ENCODE measurements around the gene MICU1. TPM values are rescaled to one million over a fixed set of nuclear protein-coding genes. Genes with fewer than 3 reads are reported as not detected.
A peak's percentile ranks its signal among the peaks of the same experiment; 100 is the strongest.

Gene MICU1
- total and polyA plus RNA-seq, 8 donors: 9.4 to 21.7 (median 12.6) TPM

- WGBS, 2 donors: 92 to 93% methylated on average over 1 of the region's 1 CpG
- Histone ChIP-seq H3K9me3 (no peaks in the 10 kb centered on the region), H3K4me1 (peaks cover 0 to 8% (median 0%) of the 10 kb centered on the region in 3 donors), H3K4me3 (no peak overlapping the region), H3K27me3 (no peaks in the 10 kb centered on the region), H3K36me3 (no peaks in the 10 kb centered on the region), H3K27ac (no peak overlapping the region)
- FAIRE-seq (no peak), DNase-seq (no peak), ATAC-seq (no peak)
- TF ChIP-seq, protein P1, sequence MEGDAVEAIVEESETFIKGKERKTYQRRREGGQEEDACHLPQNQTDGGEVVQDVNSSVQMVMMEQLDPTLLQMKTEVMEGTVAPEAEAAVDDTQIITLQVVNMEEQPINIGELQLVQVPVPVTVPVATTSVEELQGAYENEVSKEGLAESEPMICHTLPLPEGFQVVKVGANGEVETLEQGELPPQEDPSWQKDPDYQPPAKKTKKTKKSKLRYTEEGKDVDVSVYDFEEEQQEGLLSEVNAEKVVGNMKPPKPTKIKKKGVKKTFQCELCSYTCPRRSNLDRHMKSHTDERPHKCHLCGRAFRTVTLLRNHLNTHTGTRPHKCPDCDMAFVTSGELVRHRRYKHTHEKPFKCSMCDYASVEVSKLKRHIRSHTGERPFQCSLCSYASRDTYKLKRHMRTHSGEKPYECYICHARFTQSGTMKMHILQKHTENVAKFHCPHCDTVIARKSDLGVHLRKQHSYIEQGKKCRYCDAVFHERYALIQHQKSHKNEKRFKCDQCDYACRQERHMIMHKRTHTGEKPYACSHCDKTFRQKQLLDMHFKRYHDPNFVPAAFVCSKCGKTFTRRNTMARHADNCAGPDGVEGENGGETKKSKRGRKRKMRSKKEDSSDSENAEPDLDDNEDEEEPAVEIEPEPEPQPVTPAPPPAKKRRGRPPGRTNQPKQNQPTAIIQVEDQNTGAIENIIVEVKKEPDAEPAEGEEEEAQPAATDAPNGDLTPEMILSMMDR (IDR thresholded peaks at IDR 0.05): no peak
- intact Hi-C loops (cut with DNase I): no loop called here
Observed at GRCh38 chr10:72616716-72617115, 9.2 kb downstream of the MICU1 start.

DNA sequence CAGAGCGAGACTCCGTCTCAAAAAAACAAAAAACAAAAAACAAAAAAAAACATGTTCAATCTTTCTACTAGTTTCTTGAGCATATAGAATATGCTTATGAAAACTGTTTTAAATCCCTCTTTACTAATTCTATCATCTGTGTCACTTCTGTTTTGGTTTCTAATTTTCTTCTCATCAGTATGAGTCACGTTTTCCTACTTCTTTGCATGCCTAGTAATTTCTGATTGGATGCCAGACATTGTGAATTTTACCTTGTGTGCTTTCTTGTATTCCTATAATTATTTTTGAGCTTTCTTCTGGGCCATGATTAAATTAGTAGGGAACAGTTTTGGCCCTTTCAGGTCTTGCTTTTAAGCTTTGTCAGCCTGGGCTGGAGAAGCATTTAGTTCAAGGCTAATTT lies 9.9 kb downstream of the MICU1 start:
- H3K36me3 ChIP-seq: no peaks in the 10 kb centered on the region
- TF ChIP-seq, protein P1 (IDR thresholded peaks at IDR 0.05): no peak
- H3K4me1 ChIP-seq: peaks cover 0 to 8% (median 0%) of the 10 kb centered on the region in 3 donors
- H3K27me3 ChIP-seq: no peaks in the 10 kb centered on the region
- H3K27ac ChIP-seq: no peak overlapping the region
- intact Hi-C loops (cut with DNase I): no loop called here
- ATAC-seq (no peak), FAIRE-seq (no peak), DNase-seq (no peak)
- 76 to 82% methylated on average over 3 of the region's 3 CpGs for WGBS, 2 donors
- no peaks in the 10 kb centered on the region for H3K9me3 ChIP-seq
- no peak overlapping the region for H3K4me3 ChIP-seq

DNA sequence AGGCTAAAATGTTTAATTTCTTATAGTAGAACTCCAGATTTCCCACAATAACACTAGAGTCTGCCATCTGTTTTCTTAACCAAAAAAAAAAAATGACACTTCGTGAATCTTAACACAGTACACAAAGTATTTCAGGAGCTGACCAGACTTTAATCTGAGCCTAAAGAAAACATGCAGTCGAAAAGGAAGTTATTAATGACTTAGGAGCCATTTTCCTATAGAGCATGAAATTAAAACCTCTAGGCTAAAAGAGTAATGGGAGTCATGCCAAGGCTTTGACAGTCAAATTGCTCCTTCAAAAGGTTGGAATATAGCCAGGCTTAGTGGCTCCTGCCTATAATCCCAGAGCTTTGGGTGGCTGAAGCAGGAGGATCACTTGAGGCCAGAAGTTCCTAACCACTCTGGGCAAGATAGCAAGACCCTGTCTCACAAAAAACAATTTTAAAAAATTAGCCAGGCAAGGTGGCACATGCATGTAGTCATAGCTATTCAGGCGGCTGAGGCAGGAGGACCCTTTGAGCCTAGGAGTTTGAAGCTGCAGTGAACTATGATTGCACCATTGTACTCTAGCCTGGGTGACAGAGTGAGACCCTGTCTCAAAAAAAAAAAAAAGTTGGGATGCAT lies 13.6 kb downstream of the MICU1 start:
- DNase-seq (no peak), ATAC-seq (peak; percentile 40 to 77 (median 68)), FAIRE-seq (no peak)
- 38 to 40% methylated on average over 3 of the region's 3 CpGs for WGBS, 2 donors
- TF ChIP-seq, protein P1 (IDR thresholded peaks at IDR 0.05): no peak
- Histone ChIP-seq H3K9me3 (no peaks in the 10 kb centered on the region), H3K27ac (no peak overlapping the region), H3K27me3 (no peaks in the 10 kb centered on the region), H3K4me3 (peak overlapping the region in 1 of 4 donors; percentile 17), H3K36me3 (no peaks in the 10 kb centered on the region), H3K4me1 (peaks cover 0 to 8% (median 0%) of the 10 kb centered on the region in 3 donors)
- intact Hi-C loops (cut with DNase I): no loop called here

DNA sequence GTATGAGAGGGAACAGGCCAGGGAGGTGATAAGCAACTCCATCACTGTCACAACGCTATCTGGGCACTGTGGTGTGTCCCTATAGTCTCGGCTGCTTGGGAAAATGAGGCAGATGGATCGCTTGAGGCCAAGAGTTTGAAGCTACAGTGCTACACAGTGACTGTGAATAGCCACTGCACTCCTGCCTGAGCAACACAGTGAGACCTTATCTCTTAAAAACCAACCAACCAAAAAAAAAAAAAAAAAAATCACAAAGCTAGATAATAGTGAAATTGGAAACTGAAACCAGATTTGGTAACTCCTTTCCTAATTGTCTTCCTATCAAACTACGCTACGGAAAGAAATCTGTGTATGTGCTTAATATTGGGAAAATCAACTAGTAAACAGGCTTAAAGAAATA lies 14.1 kb downstream of the MICU1 start:
- TF ChIP-seq, protein P1 (IDR thresholded peaks at IDR 0.05): no peak
- peaks cover 0 to 8% (median 0%) of the 10 kb centered on the region in 3 donors for H3K4me1 ChIP-seq
- WGBS, 2 donors: 39 to 45% methylated on average over 5 of the region's 5 CpGs
- DNase-seq (no peak), ATAC-seq (peak; percentile 35 to 85 (median 73)), FAIRE-seq (no peak)
- intact Hi-C loops (cut with DNase I): no loop called here
- no peak overlapping the region for H3K27ac ChIP-seq
- H3K27me3 ChIP-seq: no peaks in the 10 kb centered on the region
- H3K36me3 ChIP-seq: no peaks in the 10 kb centered on the region
- no peaks in the 10 kb centered on the region for H3K9me3 ChIP-seq
- H3K4me3 ChIP-seq: peak overlapping the region in 1 of 4 donors; percentile 17

DNA sequence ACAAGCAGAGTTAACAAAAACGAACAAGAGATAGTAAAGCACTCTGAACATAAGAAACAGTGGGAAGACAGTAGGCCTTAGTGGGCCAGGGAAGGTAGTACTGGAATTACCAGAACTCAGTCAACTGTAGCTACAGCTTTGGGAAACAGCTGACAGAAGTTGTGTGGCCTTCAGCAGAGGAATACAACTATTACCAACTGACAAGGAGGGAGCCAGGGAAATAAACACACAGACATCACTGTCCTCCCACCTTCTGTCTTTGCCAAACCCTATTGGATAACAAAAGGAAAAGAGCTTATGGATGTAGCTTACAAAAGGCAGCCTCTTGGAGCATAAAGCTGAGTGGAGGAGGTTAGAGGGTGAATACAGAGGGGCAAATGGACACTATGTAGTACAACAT lies 15.4 kb downstream of the MICU1 start:
- no peak for DNase-seq
- Histone ChIP-seq H3K9me3 (no peaks in the 10 kb centered on the region), H3K27me3 (no peaks in the 10 kb centered on the region), H3K4me3 (no peak overlapping the region), H3K4me1 (peaks cover 0 to 8% (median 0%) of the 10 kb centered on the region in 3 donors), H3K36me3 (no peaks in the 10 kb centered on the region), H3K27ac (no peak overlapping the region)
- FAIRE-seq: no peak
- ATAC-seq: no peak
- TF ChIP-seq, protein P1 (IDR thresholded peaks at IDR 0.05): no peak
- 67 to 72% methylated on average over 1 of the region's 1 CpG for WGBS, 2 donors
- intact Hi-C loops (cut with DNase I): no loop called here
